ENCODE results near the gene IFI27L1. TPM values are rescaled to one million over a fixed set of nuclear protein-coding genes. Genes with fewer than 3 reads are reported as not detected.
A peak's percentile ranks its signal among the peaks of the same experiment; 100 is the strongest.

Gene IFI27L1
- total RNA-seq, 3 donors from 2014 or later (not counting 1 experiment from before 2014, with no cell fraction given), result 10.1 to 15.1 (median 12.1) TPM

GRCh38 chr14:94079891-94080620 lies 1.1 kb upstream of the IFI27L1 start:
- no peak for TF ChIP-seq CTCF (IDR thresholded peaks at IDR 0.05)
- peaks cover 44 to 64% of the 10 kb centered on the region in 2 donors for H3K4me1 Mint-ChIP-seq
- Histone ChIP-seq H3K36me3 (ENCODE audit: control insufficient read depth, insufficient read depth, low read length) (peaks cover 27% of the 10 kb centered on the region), H3K27me3 (ENCODE audit: control insufficient read depth, insufficient read depth, low read length) (no peaks in the 10 kb centered on the region), H3K4me3 (ENCODE audit: low read length) (peak overlapping the region; percentile 78), H3K4me1 (ENCODE audit: control insufficient read depth, insufficient read depth, low read length) (peaks cover 24% of the 10 kb centered on the region), H3K9me3 (ENCODE audit: control insufficient read depth, insufficient read depth, low read length) (no peaks in the 10 kb centered on the region), H3K27ac (ENCODE audit: low read length) (peak overlapping the region; percentile 85)
- no peaks in the 10 kb centered on the region for H3K27me3 Mint-ChIP-seq (ENCODE audit: low read depth in 2 of 2)
- H3K9me3 Mint-ChIP-seq, result no peaks in the 10 kb centered on the region
- ATAC-seq (no peak), DNase-seq (peak in 1 of 2 donors; percentile 63)
- 3% methylated on average over 15 of the region's 15 CpGs for WGBS (ENCODE audit: insufficient coverage)
- H3K27ac Mint-ChIP-seq, result peak overlapping the region; percentile 97 to 98
- H3K36me3 Mint-ChIP-seq, result peaks cover 5% of the 10 kb centered on the region
- H3K4me3 Mint-ChIP-seq, result peak overlapping the region; percentile 100
- intact Hi-C loops (cut with micrococcal nuclease), result loop anchor here (2.0 to 5.0 kb wide), 3 partner anchors 23 to 118 kb away; no protein-coding TSS in a partner anchor

- peak overlapping the region; percentile 97 to 98 for H3K27ac Mint-ChIP-seq
- no peaks in the 10 kb centered on the region for H3K36me3 Mint-ChIP-seq
- Histone ChIP-seq H3K4me3 (ENCODE audit: low read length) (peak overlapping the region; percentile 78), H3K4me1 (ENCODE audit: control insufficient read depth, insufficient read depth, low read length) (peaks cover 21% of the 10 kb centered on the region), H3K36me3 (ENCODE audit: control insufficient read depth, insufficient read depth, low read length) (peaks cover 18% of the 10 kb centered on the region), H3K27ac (ENCODE audit: low read length) (peak overlapping the region; percentile 85), H3K9me3 (ENCODE audit: control insufficient read depth, insufficient read depth, low read length) (no peaks in the 10 kb centered on the region), H3K27me3 (ENCODE audit: control insufficient read depth, insufficient read depth, low read length) (no peaks in the 10 kb centered on the region)
- H3K4me3 Mint-ChIP-seq, result peak overlapping the region; percentile 100
- intact Hi-C loops (cut with micrococcal nuclease), result loop anchor here (1.0 to 5.0 kb wide), 4 partner anchors 25 to 119 kb away; partner anchors contain the start of gene OTUB2
- ATAC-seq (peak in 1 of 3 donors; percentile 15), DNase-seq (peak in 1 of 2 donors; percentile 50)
- H3K4me1 Mint-ChIP-seq, result peaks cover 37 to 56% of the 10 kb centered on the region in 2 donors
- no peaks in the 10 kb centered on the region for H3K27me3 Mint-ChIP-seq (ENCODE audit: low read depth in 2 of 2)
- WGBS (ENCODE audit: insufficient coverage), result under 1% methylated on average over 17 of the region's 19 CpGs
- no peak for TF ChIP-seq CTCF (IDR thresholded peaks at IDR 0.05)
- no peaks in the 10 kb centered on the region for H3K9me3 Mint-ChIP-seq
These were observed 293 bp downstream of the IFI27L1 start for GRCh38 chr14:94081386-94081820.

GRCh38 chr14:94087891-94088290 lies 6.8 kb downstream of the IFI27L1 start:
- Mint-ChIP-seq H3K27ac (no peak overlapping the region), H3K27me3 (ENCODE audit: low read depth in 2 of 2) (no peaks in the 10 kb centered on the region), H3K36me3 (no peaks in the 10 kb centered on the region), H3K4me1 (no peaks in the 10 kb centered on the region), H3K4me3 (no peak overlapping the region), H3K9me3 (no peaks in the 10 kb centered on the region)
- intact Hi-C loops (cut with micrococcal nuclease), result no loop called here
- no peak for TF ChIP-seq CTCF (IDR thresholded peaks at IDR 0.05)
- no peak for ATAC-seq
- Histone ChIP-seq H3K4me3 (ENCODE audit: low read length) (no peak overlapping the region), H3K27ac (ENCODE audit: low read length) (no peak overlapping the region), H3K27me3 (ENCODE audit: control insufficient read depth, insufficient read depth, low read length) (no peaks in the 10 kb centered on the region), H3K4me1 (ENCODE audit: control insufficient read depth, insufficient read depth, low read length) (no peaks in the 10 kb centered on the region), H3K9me3 (ENCODE audit: control insufficient read depth, insufficient read depth, low read length) (no peaks in the 10 kb centered on the region), H3K36me3 (ENCODE audit: control insufficient read depth, insufficient read depth, low read length) (no peaks in the 10 kb centered on the region)
- no peak for DNase-seq
- 85% methylated on average over 4 of the region's 4 CpGs for WGBS (ENCODE audit: insufficient coverage)

All from natural killer cell (primary cell).